ENCODE measurements around the gene ZNF124.

DNA sequence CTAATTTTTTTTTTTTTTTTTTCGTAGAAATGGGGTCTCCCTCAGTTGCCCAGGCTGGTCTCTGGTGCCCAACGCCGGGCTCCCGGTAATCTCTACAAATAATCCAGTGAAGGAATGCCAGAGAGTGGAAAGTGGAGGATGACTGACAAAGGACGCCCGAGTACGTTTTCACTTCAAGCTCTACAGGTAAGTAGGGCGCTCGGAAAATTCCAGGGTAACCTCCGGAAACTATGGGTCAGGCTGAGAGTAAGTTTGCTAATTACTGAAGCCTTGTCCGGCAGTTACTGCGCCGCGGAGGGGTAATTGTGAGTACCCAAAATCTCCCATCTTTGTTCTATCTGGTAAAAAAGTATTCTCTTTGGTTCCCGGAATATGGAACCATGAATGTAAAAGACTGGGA lies 65.9 kb downstream of the ZNF124 start:
- TF ChIP-seq EZH2 (IDR thresholded peaks at IDR 0.05) = no peak
- TF ChIP-seq POLR2AphosphoS5 (IDR thresholded peaks at IDR 0.05; ENCODE audit: borderline replicate concordance, low read depth, low read length) = no peak
- no peak for TF ChIP-seq FOXP2 (optimal IDR thresholded peaks at IDR 0.05; ENCODE audit: control extremely low read depth, extremely low read length, insufficient read depth)
